Ectodermal cell (in vitro differentiated cells): ENCODE measurements around the gene INO80B.
"Not testable (repeated sequence)": the region's sequence is repeated elsewhere in the genome, so short reads cannot be mapped to it uniquely, and the experiment has no call there.

ENCODE experiments used
- H3K27ac ChIP-seq: 2 replicates; pipeline ENCODE4 v1.7.0; 2013; ENCODE audit warnings: mild to moderate bottlenecking, low read depth, low read length; ENCODE audit not compliant: insufficient read depth, poor library complexity, severe bottlenecking
- H3K27me3 ChIP-seq: 2 replicates; pipeline ENCODE4 v1.7.0; 2013; ENCODE audit warnings: mild to moderate bottlenecking, low read length; ENCODE audit not compliant: insufficient read depth, control insufficient read depth, poor library complexity, severe bottlenecking
- H3K36me3 ChIP-seq: one replicate; pipeline ENCODE4 v1.7.0; 2013; ENCODE audit warnings: low read length; ENCODE audit not compliant: control insufficient read depth, insufficient read depth
- H3K4me1 ChIP-seq: one replicate; pipeline ENCODE4 v1.7.0; 2013; ENCODE audit warnings: low read length; ENCODE audit not compliant: control insufficient read depth, insufficient read depth
- H3K4me3 ChIP-seq: 2 replicates; pipeline ENCODE4 v1.7.0; 2013; ENCODE audit warnings: low read depth, low read length, control low read depth; ENCODE audit not compliant: insufficient read depth
- H3K9me3 ChIP-seq: 2 replicates; pipeline ENCODE4 v1.7.0; 2013; ENCODE audit warnings: mild to moderate bottlenecking, low read length, moderate library complexity; ENCODE audit not compliant: control insufficient read depth
- WGBS, 2 experiments: methylation state at CpG; one replicate each; pipeline ENCODE4 v1.1.7; 2013; ENCODE audit warnings: missing lambda C conversion rate in 2 of 2; 5-methylcytosine and 5-hydroxymethylcytosine counted together

The INO80B gene

GRCh38 chr2:74448771-74449170, 6.1 kb upstream of the INO80B start:
- Histone ChIP-seq H3K27me3 (peaks cover 12% of the 10 kb centered on the region), H3K4me3 (no peak overlapping the region), H3K36me3 (no peaks in the 10 kb centered on the region), H3K9me3 (no peaks in the 10 kb centered on the region), H3K4me1 (no peaks in the 10 kb centered on the region), H3K27ac (no peak overlapping the region)
- 91% methylated on average over 2 of the region's 2 CpGs for WGBS, 2 experiments

DNA sequence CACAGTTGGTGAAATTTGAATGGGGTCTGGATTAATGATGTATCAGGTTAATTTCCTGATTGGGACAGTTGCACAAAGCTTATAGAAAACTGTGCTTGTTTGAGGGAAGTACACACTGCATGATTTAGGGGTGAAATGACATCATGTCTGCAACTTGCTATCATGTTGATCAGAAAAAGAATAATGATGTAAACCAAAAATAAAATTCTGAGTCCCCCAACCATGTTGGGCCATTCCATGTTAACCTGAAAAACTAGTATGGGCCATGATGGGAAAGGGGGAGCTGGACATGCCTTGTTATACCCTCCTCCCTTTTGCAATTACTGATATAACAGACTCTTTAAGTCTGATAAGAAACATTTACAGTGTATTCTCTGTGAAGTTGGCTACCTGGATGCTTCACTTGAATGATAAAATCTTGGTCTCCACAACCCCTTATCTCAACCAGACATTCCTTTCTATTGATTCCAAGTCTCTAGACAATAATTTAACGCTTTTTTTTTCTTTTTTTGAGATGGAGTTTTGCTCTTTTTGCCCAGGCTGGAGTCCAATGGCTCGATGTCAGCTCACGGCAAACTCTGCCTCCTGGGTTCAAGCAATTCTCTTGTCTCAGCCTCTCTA, 4.2 kb upstream of the INO80B start:
- H3K27ac ChIP-seq, result no peak overlapping the region
- WGBS, 2 experiments, result 82 to 83% methylated on average over 3 of the region's 3 CpGs
- no peaks in the 10 kb centered on the region for H3K36me3 ChIP-seq
- no peak overlapping the region for H3K4me3 ChIP-seq
- H3K27me3 ChIP-seq, result no peaks in the 10 kb centered on the region
- no peaks in the 10 kb centered on the region for H3K9me3 ChIP-seq
- H3K4me1 ChIP-seq, result peaks cover 1% of the 10 kb centered on the region

DNA sequence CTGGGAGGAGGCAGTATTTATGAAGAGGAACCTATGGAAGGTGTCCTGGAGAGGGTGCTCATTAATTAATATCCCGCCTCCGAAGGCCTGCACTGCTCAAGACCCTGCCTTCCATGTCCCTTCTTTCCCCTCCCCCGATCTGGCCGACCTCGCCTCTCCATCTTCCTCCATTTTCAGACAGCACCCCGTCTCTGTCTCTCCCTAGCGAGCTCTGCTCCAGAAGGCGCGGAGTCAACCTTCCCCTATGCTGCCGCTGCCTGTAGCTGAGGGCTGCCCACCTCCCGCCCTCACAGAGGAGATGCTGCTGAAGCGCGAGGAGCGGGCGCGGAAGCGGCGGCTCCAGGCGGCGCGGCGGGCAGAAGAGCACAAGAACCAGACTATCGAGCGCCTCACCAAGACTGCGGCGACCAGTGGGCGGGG, 2.3 kb downstream of the INO80B start:
- H3K9me3 ChIP-seq, result no peaks in the 10 kb centered on the region
- 1 to 2% methylated on average over 27 of the region's 27 CpGs for WGBS, 2 experiments
- peak overlapping the region; percentile 75 for H3K4me3 ChIP-seq
- no peaks in the 10 kb centered on the region for H3K27me3 ChIP-seq
- H3K27ac ChIP-seq, result peak overlapping the region; percentile 94
- H3K36me3 ChIP-seq, result peaks cover 4% of the 10 kb centered on the region
- H3K4me1 ChIP-seq, result peaks cover 12% of the 10 kb centered on the region

GRCh38 chr2:74457549-74458131, 2.8 kb downstream of the INO80B start:
- no peaks in the 10 kb centered on the region for H3K9me3 ChIP-seq

DNA sequence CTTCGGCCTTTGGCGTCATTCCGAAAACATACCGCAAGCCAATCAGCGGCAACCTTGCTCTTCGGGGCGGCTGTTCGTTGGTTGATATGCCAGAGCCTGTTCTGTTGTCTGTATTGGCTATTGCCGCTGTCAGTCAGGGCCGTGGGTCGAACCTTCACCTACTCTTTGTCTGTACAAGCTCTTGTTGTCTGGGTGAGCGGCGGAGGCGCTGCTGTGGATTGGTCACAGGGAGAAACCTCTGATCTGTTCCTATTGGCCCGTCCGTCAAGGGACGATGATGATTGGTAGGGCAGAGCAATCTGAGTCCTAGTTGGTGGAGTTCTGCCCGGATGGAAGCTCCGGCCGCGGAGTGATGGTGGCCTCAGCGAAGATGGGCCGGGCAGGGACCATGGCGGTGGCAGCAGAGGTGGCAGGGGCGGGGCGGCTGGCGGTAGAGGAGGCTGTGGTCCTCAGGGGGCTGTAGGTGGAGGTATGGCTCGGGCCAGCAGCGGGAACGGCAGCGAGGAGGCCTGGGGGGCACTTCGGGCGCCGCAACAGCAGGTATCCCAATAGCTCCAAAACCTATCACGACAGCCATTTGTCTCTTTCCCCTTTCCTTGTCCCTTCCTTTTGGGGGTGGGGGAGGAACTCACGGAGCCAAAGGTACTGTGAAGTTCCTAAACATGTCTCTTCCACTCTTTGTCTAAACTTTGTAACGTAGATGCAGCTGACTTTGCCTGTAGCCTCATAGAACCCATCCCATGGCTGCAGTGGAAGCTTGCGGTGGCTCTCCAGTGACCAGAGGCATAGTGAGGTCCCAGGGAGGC, 3.4 kb downstream of the INO80B start, which contains the start of gene WBP1:
TSS of gene WBP1 (plus strand) at position 307 of the 806 bp plus-strand sequence. CDS start at position 472, 165 bp downstream.
- no peaks in the 10 kb centered on the region for H3K27me3 ChIP-seq
- 0% methylated on average over 38 of the region's 38 CpGs for WGBS, 2 experiments
- no peaks in the 10 kb centered on the region for H3K9me3 ChIP-seq
- H3K36me3 ChIP-seq, result peaks cover 8% of the 10 kb centered on the region
- H3K27ac ChIP-seq, result peak within 1 kb of the TSS; percentile 94
- peak within 1 kb of the TSS; percentile 96 for H3K4me3 ChIP-seq
- H3K4me1 ChIP-seq, result peaks cover 12% of the 10 kb centered on the region

More at GRCh38 chr2:74457549-74458131, 2.8 kb downstream of the INO80B start:
- WGBS, 2 experiments, result 0% methylated on average over 45 to 46 of the region's 46 CpGs
- Histone ChIP-seq H3K36me3 (peaks cover 8% of the 10 kb centered on the region), H3K4me3 (peak overlapping the region; percentile 75), H3K27ac (peak overlapping the region; percentile 94), H3K27me3 (no peaks in the 10 kb centered on the region), H3K4me1 (peaks cover 12% of the 10 kb centered on the region)

DNA sequence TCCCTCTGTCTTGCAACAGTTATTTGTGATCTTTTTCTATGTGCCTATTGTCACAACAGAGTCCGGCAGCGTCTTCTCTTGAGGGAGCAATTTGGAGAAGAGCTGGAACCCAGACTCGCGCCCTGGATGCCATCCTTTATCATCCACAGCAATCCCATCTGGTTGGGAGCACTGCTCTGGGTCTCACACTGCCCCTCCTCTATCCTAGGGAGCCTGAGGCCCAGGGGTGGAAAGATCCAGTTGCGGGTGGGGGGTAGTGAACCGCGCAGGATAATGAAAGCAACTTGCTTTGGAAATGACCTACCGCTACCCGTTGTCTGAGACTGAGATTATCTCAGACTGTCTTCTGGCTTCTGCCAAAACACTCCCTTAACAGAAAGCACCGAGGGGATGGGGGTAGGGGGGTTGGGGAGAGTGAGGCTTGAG, 4.1 kb downstream of the INO80B start:
- H3K36me3 ChIP-seq, result peaks cover 8% of the 10 kb centered on the region
- H3K27me3 ChIP-seq, result no peaks in the 10 kb centered on the region
- 3 to 14% methylated on average over 9 to 10 of the region's 10 CpGs for WGBS, 2 experiments
- H3K4me1 ChIP-seq, result peaks cover 12% of the 10 kb centered on the region
- no peak overlapping the region for H3K27ac ChIP-seq
- peak overlapping the region; percentile 96 for H3K4me3 ChIP-seq
- no peaks in the 10 kb centered on the region for H3K9me3 ChIP-seq

- H3K36me3 ChIP-seq, H3K9me3 ChIP-seq, H3K27ac ChIP-seq, H3K27me3 ChIP-seq: not testable (repeated sequence)
- Histone ChIP-seq H3K4me3 (peak overlapping the region; percentile 96), H3K4me1 (peaks cover 17% of the 10 kb centered on the region)
- WGBS, 2 experiments, result 88 to 91% methylated on average over 13 of the region's 13 CpGs
Measured at GRCh38 chr2:74459503-74460118, 4.7 kb downstream of the INO80B start.

DNA sequence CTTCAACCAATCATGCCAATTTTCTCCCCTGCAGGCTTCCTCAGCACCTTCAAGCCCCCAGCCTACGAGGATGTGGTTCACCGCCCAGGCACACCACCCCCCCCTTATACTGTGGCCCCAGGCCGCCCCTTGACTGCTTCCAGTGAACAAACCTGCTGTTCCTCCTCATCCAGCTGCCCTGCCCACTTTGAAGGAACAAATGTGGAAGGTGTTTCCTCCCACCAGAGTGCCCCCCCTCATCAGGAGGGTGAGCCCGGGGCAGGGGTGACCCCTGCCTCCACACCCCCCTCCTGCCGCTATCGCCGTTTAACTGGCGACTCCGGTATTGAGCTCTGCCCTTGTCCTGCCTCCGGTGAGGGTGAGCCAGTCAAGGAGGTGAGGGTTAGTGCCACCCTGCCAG, 5.3 kb downstream of the INO80B start:
- H3K36me3 ChIP-seq, H3K27ac ChIP-seq, H3K9me3 ChIP-seq, H3K4me3 ChIP-seq, H3K27me3 ChIP-seq: not testable (repeated sequence)
- WGBS, 2 experiments, result 94 to 96% methylated on average over 10 of the region's 10 CpGs
- peaks cover 17% of the 10 kb centered on the region for H3K4me1 ChIP-seq

DNA sequence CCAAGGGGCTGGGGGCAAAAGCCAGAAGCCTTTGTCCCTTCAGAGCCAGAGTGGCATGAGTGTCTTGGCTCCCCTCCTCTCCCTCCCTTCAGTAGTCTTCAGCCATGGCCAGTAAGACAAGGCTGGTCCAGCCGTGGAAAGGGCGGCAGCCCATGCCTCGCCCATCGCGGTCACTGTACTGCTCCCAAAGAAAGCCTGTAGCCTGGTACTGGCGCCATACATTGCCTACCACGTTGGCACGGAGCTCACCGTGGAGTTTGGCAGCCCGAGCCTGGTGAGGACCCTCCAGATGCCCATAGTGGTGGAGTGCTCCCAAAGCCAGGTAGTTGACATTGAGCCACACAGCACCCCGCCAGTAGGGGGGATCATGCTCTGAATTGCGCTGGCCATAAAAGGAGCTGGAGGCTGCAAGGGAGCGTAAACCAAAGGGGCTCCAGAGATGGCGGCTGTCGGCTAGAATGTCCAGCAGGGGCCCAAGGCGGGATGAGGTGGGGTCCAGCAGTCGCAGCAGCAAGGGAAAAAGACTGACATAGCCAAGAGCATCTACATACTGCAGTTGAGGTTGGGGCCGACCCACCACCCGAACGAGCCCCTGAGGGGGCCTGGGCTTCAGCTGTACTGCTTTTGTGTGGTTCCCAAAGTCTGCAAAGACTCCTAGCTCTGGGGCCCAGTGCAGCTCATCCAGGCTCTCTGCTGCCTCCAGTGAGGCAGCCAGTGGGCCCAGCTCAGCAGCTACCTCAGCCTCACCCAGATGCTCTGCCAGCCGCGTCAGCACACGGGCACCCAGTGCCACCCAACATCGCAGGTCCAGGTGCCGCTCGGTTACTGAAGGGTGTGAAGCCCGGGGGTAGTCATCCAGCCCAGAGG, 6.5 kb downstream of the INO80B start:
- Histone ChIP-seq H3K4me1 (peaks cover 12% of the 10 kb centered on the region), H3K4me3 (no peak overlapping the region), H3K9me3 (no peaks in the 10 kb centered on the region), H3K27ac (no peak overlapping the region), H3K36me3 (peaks cover 8% of the 10 kb centered on the region), H3K27me3 (no peaks in the 10 kb centered on the region)
- 95 to 96% methylated on average over 27 of the region's 27 CpGs for WGBS, 2 experiments
